ENCODE results near the gene TRAF2.
A peak's percentile ranks its signal among the peaks of the same experiment; 100 is the strongest.
"Not testable (repeated sequence)": the region's sequence is repeated elsewhere in the genome, so short reads cannot be mapped to it uniquely, and the experiment has no call there.

The TRAF2 gene

DNA sequence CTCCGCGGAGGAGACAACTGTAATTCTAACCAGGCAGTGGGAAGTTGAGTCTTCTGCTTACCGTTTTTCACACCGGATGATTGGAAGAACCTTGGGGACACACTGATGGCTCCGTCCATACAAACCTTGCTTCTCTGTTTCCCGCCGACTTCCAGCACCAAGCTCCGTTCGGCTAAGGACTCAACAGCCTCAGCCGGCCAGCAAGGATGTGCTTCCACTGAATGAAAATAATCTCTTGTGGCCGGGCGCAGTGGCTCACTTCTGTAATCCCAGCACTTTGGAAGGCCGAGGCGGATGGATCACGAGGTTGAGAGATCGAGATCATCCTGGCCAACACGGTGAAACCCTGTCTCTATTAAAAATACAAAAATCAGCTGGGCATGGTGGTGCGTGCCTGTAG is 18.4 kb upstream of the TRAF2 start:
- in situ Hi-C loops (cut with HindIII; ENCODE audit: low pct_unique_long_range_greater_than_20kb, low sequenced_read_pairs), result no loop called here
- TF ChIP-seq JUND (IDR thresholded peaks at IDR 0.05; ENCODE audit: low read depth), result no peak
- no peak for DNase-seq (ENCODE audit: low read depth in 1 of 2, low spot score in 1 of 2)

DNA sequence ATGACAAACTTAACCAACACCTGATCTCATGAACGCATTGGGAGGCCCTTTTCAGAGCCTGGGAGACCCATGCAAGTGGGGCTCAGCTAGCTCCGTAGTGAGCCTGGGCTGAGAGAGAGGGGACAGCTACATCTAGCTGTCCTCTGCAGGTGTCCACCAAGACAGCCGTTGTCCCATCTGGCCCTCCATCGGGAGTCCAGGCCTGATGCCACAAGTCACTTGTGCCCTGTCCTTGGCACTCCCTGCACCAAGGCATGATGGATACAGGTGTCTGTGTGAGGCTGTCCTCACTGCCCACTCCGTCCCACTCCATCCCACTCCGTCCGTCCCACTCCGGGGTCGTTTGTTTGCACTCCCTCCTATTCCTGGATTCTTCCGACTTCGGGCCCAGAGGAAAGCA is 17.7 kb upstream of the TRAF2 start:
- DNase-seq (ENCODE audit: low read depth in 1 of 2, low spot score in 1 of 2), result no peak
- in situ Hi-C loops (cut with HindIII; ENCODE audit: low pct_unique_long_range_greater_than_20kb, low sequenced_read_pairs), result no loop called here
- no peak for TF ChIP-seq JUND (IDR thresholded peaks at IDR 0.05; ENCODE audit: low read depth)

DNA sequence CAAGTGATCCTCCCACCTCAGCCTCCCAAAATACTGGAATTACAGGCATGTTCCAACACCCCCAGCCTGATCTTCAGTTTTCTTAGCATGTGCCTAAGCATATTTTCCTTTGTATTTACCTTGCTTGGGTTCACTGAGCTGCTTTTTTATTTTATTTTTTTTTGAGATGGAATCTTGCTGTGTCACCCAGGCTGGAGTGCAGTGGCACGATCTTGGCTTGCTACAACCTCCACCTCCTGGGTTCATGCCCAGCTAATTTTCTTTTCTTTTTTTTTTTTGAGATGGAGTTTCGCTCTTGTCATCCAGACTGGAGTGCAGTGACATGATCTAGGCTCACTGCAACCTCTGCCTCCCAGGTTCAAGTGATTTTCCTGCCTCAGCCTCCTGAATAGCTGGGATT is 16.7 kb upstream of the TRAF2 start:
- DNase-seq (ENCODE audit: low read depth in 1 of 2, low spot score in 1 of 2); in situ Hi-C loops (cut with HindIII; ENCODE audit: low pct_unique_long_range_greater_than_20kb, low sequenced_read_pairs): not testable (repeated sequence)

DNA sequence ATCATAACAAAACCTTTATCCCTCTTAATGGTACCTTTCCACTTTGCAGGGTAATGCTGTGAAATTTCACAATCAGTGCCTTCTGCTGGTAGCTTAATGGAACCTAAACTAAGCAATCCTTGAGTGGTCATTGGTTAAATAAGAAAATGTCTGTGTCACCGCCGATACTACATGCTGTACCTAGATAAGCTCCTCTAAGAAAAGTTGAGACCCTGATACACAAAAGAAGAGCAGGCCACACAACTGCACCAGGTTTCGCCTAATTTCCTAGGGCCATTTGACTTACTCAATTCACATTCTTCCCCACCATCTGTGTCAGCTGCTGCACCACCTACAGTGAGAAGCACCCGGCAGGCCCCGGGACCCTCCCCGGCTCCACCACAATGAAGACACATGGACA is 11.2 kb upstream of the TRAF2 start:
- in situ Hi-C loops (cut with HindIII; ENCODE audit: low pct_unique_long_range_greater_than_20kb, low sequenced_read_pairs), result no loop called here
- DNase-seq (ENCODE audit: low read depth in 1 of 2, low spot score in 1 of 2), result no peak
- no peak for TF ChIP-seq JUND (IDR thresholded peaks at IDR 0.05; ENCODE audit: low read depth)

GRCh38 chr9:136876476-136876875 is 9.8 kb upstream of the TRAF2 start:
- no peak for DNase-seq (ENCODE audit: low read depth in 1 of 2, low spot score in 1 of 2)
- in situ Hi-C loops (cut with HindIII; ENCODE audit: low pct_unique_long_range_greater_than_20kb, low sequenced_read_pairs), result no loop called here
- no peak for TF ChIP-seq JUND (IDR thresholded peaks at IDR 0.05; ENCODE audit: low read depth)

- DNase-seq (ENCODE audit: low read depth in 1 of 2, low spot score in 1 of 2), result peak in 1 of 2 experiments; percentile 34
- no peak for TF ChIP-seq JUND (IDR thresholded peaks at IDR 0.05; ENCODE audit: low read depth)
- in situ Hi-C loops (cut with HindIII; ENCODE audit: low pct_unique_long_range_greater_than_20kb, low sequenced_read_pairs), result loop anchor here (10.0 kb wide), 1 partner anchor 54 kb away; no protein-coding TSS in a partner anchor
Observed at GRCh38 chr9:136880651-136881050, 5.7 kb upstream of the TRAF2 start.

- no peak for TF ChIP-seq JUND (IDR thresholded peaks at IDR 0.05; ENCODE audit: low read depth)
- in situ Hi-C loops (cut with HindIII; ENCODE audit: low pct_unique_long_range_greater_than_20kb, low sequenced_read_pairs), result loop anchor here (10.0 kb wide), 1 partner anchor 53 kb away; no protein-coding TSS in a partner anchor
- peak in 1 of 2 experiments; percentile 54 for DNase-seq (ENCODE audit: low read depth in 1 of 2, low spot score in 1 of 2)
Observed at GRCh38 chr9:136881691-136882108, 4.6 kb upstream of the TRAF2 start.

DNA sequence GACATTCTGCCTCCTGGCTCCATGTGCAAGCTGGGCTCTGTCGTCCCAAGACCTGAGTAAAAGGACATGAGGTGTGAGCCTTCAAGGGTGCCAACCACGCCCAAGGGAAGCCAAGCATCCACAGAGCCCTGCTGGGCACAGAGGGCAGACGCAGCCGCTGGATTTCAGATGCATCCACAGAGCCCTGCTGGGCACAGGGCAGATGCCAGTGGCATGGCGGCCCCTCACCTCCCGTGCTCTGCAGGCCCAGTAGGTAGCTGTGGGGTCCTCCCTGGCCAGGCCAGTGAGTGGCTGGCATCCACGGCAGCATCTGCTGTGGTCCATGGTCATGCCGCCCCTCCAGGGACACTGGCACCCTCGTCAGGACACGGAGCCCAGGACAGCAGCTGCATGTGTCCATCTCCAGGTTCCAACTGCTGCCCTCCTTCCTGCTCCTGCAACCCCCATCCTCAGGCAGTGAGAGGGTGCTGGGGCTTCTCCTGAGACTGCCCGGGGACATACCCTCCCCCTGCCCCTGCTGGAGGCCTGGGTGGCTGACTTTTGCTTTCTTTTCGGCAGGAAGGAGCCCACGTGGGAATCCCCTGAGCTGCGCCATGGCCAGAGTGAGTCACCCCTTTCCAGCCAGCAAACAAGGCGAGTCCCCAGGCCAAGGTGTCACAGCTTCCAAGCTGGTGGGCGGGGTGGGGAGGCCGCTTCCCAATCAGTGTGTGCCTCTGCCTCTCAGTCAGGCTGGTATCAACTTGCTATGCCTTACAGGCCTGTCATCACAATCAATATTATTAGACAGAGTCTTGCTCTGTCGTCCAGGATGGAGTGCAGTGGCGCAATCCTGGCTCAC is 4.0 kb upstream of the TRAF2 start:
- TF ChIP-seq JUND (IDR thresholded peaks at IDR 0.05; ENCODE audit: low read depth), result no peak
- in situ Hi-C loops (cut with HindIII; ENCODE audit: low pct_unique_long_range_greater_than_20kb, low sequenced_read_pairs), result loop anchor here (10.0 kb wide), 1 partner anchor 52 kb away; no protein-coding TSS in a partner anchor
- no peak for DNase-seq (ENCODE audit: low read depth in 1 of 2, low spot score in 1 of 2)

GRCh38 chr9:136882947-136883283 is 3.4 kb upstream of the TRAF2 start:
- in situ Hi-C loops (cut with HindIII; ENCODE audit: low pct_unique_long_range_greater_than_20kb, low sequenced_read_pairs), result loop anchor here (10.0 kb wide), 1 partner anchor 52 kb away; no protein-coding TSS in a partner anchor
- DNase-seq (ENCODE audit: low read depth in 1 of 2, low spot score in 1 of 2), result not testable (repeated sequence)

DNA sequence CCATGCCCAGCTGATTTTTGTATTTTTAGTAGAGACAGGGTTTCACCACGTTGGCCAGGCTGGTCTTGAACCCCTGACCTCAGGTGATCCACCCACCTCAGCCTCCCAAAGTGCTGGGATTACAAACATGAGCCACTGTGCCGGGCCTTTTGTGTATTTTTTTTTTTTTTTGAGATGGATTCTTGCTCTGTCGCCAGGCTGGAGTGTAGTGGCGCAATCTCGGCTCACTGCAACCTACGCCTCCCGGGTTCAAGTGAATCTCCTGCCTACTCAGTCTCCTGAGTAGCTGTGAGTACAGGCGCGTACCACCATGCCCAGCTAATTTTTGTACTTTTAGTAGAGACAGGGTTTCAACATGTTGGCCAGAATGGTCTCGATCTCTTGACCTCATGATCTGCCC is 2.6 kb upstream of the TRAF2 start:
- in situ Hi-C loops (cut with HindIII; ENCODE audit: low pct_unique_long_range_greater_than_20kb, low sequenced_read_pairs), result loop anchor here (10.0 kb wide), 1 partner anchor 51 kb away; no protein-coding TSS in a partner anchor
- not testable (repeated sequence) for DNase-seq (ENCODE audit: low read depth in 1 of 2, low spot score in 1 of 2)

DNA sequence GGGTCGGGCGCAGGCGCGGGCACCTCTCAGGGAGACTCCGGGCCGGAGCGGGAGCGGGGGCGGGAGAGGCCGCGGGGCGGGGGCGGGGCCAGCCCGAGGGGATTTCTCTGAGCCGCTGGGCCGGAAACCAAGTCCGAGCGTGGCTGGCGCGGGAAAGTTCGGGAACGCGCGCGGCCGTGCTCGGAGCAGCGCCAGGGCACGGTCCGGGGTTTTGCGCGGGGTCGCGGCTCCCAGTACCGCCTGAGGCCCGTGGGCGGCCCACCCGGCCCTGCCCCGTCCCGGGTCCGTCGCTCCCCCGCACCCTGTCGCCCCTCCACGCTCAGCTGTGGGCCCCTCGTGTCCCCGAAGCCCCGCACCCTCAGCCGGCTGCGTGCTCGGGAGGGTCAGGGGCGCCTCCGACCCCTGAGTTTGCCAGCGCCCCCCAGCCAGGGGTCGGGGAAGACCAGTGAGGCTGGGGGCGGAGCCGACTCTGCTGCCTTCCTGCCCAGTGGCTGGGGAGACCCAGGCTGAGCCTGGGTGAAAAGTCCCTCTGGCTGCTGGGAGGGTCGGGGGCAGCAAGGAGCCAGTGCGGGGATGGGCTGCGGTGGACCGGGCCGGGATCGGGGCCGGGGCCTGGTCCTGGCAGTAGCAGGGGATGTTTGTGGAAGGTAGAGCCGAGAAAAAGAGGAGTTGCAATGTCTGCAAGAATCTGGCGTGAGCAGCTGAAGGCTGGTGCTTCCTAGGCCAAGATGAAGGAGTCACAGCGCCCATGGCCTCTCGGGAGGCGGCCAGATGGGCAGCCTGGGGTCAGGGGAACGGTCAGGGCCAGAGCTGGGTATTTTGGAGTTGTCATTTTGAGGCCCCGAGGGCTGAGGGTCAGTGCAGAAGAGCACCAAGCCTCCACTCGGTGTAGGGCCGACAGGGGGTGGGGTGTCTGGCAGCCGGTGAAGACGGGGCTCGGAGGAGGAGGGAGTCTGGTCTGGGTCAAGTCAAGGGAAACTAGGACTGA is 588 bp downstream of the TRAF2 start:
- in situ Hi-C loops (cut with HindIII; ENCODE audit: low pct_unique_long_range_greater_than_20kb, low sequenced_read_pairs), result loop anchor here (10.0 kb wide), 1 partner anchor 48 kb away; no protein-coding TSS in a partner anchor

GRCh38 chr9:136888454-136888853 is 2.1 kb downstream of the TRAF2 start:
- in situ Hi-C loops (cut with HindIII; ENCODE audit: low pct_unique_long_range_greater_than_20kb, low sequenced_read_pairs), result loop anchor here (10.0 kb wide), 1 partner anchor 46 kb away; no protein-coding TSS in a partner anchor
- TF ChIP-seq JUND (IDR thresholded peaks at IDR 0.05; ENCODE audit: low read depth), result no peak

More for the DNA sequence above, 588 bp downstream of the TRAF2 start:
- TF ChIP-seq JUND (IDR thresholded peaks at IDR 0.05; ENCODE audit: low read depth), result no peak
- no peak for DNase-seq (ENCODE audit: low read depth in 1 of 2, low spot score in 1 of 2)

More at GRCh38 chr9:136888454-136888853, 2.1 kb downstream of the TRAF2 start:
- DNase-seq (ENCODE audit: low read depth in 1 of 2, low spot score in 1 of 2), result no peak

Data from T47D (cell line).